Adrenal gland (tissue), 5 donors: ENCODE data around the gene OR2S2.

Source experiments
- POLR2A ChIP-seq, 2 donors: fragments of 450-650 bp; IDR thresholded peaks; one replicate each; pipeline ENCODE4 v1.6.1; 2017; ENCODE audit warnings: antibody characterized with exemption in 2 of 2, mild to moderate bottlenecking in 2 of 2, moderate library complexity in 1 of 2
- TF ChIP-seq, protein P1 (sequence below), 6 experiments: fragments of 450-650 bp in 4 of 6; fragments of 200-600 bp in 2 of 6; sonication (generic) in 1 of 6; IDR thresholded peaks; 1 replicate in 5 of 6; 2 replicates in 1 of 6; pipeline versions ENCODE4 v1.5.1 to v1.8.0; 2016 to 2021; ENCODE audit warnings: antibody characterized with exemption in 6 of 6, mild to moderate bottlenecking in 2 of 6, moderate library complexity in 1 of 6
- donor health status: DM: no; HTN: no; CAD: no.

DNA sequence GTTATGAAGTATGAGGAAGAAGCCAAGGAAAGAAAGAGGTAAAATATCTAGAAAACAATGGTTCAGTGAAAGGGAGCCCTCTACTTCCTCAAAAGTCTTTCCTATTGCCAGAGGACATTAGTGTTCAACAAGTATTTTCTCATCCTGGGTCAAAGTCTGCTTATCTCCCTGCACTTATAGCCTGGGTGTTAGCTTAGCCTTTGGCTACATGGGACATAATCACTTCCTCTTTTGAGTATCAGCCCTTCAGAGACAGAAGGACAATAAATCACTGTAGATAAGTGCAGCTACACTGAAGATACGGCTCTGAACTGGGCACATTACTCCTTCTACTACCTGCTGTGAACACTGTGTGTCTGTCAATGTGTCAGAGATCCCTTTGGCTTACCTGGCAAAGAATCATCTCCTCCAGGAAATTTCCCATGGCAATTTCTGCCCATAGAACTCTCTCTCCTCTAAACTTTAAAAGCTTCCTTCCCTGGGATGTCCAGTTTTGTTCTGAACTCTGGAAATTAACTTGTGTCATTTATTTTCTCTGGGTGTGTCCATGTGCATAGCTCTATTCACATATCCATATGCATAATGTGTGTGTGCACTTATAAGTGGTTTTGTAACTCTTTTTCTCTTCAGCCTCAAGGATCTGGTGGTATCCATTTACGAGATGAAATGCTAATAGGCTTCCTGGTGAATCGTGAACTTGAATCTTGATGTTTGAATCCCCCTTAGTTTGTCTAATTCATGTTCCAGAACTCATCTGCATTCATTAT is 48.8 kb upstream of the OR2S2 start:
- TF ChIP-seq, protein P1, sequence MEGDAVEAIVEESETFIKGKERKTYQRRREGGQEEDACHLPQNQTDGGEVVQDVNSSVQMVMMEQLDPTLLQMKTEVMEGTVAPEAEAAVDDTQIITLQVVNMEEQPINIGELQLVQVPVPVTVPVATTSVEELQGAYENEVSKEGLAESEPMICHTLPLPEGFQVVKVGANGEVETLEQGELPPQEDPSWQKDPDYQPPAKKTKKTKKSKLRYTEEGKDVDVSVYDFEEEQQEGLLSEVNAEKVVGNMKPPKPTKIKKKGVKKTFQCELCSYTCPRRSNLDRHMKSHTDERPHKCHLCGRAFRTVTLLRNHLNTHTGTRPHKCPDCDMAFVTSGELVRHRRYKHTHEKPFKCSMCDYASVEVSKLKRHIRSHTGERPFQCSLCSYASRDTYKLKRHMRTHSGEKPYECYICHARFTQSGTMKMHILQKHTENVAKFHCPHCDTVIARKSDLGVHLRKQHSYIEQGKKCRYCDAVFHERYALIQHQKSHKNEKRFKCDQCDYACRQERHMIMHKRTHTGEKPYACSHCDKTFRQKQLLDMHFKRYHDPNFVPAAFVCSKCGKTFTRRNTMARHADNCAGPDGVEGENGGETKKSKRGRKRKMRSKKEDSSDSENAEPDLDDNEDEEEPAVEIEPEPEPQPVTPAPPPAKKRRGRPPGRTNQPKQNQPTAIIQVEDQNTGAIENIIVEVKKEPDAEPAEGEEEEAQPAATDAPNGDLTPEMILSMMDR (IDR thresholded peaks at IDR 0.05) = no peak
- no peak for TF ChIP-seq POLR2A (IDR thresholded peaks at IDR 0.05)
